Measurements from ENCODE around the gene HOXA5.
A peak's percentile ranks its signal among the peaks of the same experiment; 100 is the strongest.

HOXA5 gene

DNA sequence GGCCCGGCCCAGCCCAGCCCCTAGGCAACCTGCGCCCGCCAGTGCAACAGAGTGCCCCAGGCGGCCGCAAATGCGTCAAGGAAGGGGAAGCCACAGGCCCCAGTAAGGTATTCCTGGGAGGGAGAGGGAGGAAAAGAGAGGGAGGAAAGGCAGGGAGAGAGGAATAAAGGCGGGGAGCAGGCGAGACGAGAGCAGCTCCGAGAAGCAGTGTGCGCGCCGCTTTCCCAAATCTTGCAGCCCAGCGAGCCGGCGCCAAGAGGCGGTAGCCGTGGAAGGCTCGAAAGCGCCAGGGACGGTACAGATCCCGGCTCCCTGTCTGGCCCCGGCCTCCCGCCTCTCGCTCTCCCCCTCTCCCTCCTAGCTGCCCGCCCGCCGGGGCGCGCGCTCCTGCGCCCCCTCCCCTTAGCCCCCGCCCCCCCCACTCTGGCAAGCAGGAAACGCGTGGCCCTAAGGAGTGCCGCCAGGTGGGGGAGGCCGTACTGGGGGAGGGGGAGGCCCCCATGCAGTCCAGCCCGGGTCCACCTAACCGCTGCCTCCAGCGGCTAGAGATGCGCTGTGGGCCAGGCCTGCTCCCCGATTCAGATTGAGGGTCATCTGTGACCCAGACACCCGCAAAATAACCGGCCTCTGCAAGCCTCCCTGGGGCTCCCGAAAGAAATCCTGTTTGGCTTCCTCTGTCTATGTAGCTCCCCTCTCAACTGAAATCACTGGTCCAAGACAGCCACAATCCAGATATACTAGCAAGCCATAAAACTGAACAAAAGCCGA lies 26.4 kb upstream of the HOXA5 start (continued):
- TF ChIP-seq ZBTB49 (tag by site-specific recombination; IDR thresholded peaks at IDR 0.05; ENCODE audit: low read depth) (no peak), ZNF2 (tag by site-specific recombination; IDR thresholded peaks at IDR 0.05) (no peak), GLIS1 (tag by site-specific recombination; IDR thresholded peaks at IDR 0.05) (peak; percentile 72), KLF9 (tag by site-specific recombination; IDR thresholded peaks at IDR 0.05; ENCODE audit: low read depth) (no peak), HOXD13 (CRISPR knock-in tag; IDR thresholded peaks at IDR 0.05; ENCODE audit: borderline replicate concordance) (no peak), ZFP3 (tag by site-specific recombination; IDR thresholded peaks at IDR 0.05; ENCODE audit: low read depth) (no peak), ZBTB21 (tag by site-specific recombination; IDR thresholded peaks at IDR 0.05) (no peak), ZFP69B (tag by site-specific recombination; IDR thresholded peaks at IDR 0.05) (peak; percentile 56; the same call in 1 of the 2 replicates), ZNF184 (tag by site-specific recombination; IDR thresholded peaks at IDR 0.05) (no peak), ZNF654 (tag by site-specific recombination; IDR thresholded peaks at IDR 0.05; ENCODE audit: low read depth) (no peak), ZNF211 (tag by site-specific recombination; IDR thresholded peaks at IDR 0.05; ENCODE audit: low read depth) (no peak), ZNF610 (tag by site-specific recombination; IDR thresholded peaks at IDR 0.05; ENCODE audit: borderline replicate concordance) (no peak), ZFHX2 (tag by site-specific recombination; conservative IDR thresholded peaks at IDR 0.05) (0 out of 2 replicates have a peak, but pooled peaks have one; percentile 11), PBX3 (CRISPR knock-in tag; IDR thresholded peaks at IDR 0.05) (no peak), SCRT2 (tag by site-specific recombination; IDR thresholded peaks at IDR 0.05) (no peak), ZNF521 (tag by site-specific recombination; IDR thresholded peaks at IDR 0.05) (no peak), ZNF558 (tag by site-specific recombination; IDR thresholded peaks at IDR 0.05) (no peak), ZNF621 (tag by site-specific recombination; IDR thresholded peaks at IDR 0.05) (no peak), ZNF548 (tag by site-specific recombination; IDR thresholded peaks at IDR 0.05) (no peak), RBAK (tag by site-specific recombination; IDR thresholded peaks at IDR 0.05) (no peak), KLF7 (tag by site-specific recombination; IDR thresholded peaks at IDR 0.05; ENCODE audit: borderline replicate concordance) (0 out of 2 replicates have a peak, but pooled peaks have one; percentile 33), HOXA7 (CRISPR knock-in tag; IDR thresholded peaks at IDR 0.05; ENCODE audit: borderline replicate concordance) (no peak), ZNF449 (tag by site-specific recombination; IDR thresholded peaks at IDR 0.05) (no peak), MEIS1 (CRISPR knock-in tag; IDR thresholded peaks at IDR 0.05; ENCODE audit: borderline replicate concordance) (no peak), ZNF324 (tag by site-specific recombination; IDR thresholded peaks at IDR 0.05) (no peak)
- TF ChIP-seq, protein P1, sequence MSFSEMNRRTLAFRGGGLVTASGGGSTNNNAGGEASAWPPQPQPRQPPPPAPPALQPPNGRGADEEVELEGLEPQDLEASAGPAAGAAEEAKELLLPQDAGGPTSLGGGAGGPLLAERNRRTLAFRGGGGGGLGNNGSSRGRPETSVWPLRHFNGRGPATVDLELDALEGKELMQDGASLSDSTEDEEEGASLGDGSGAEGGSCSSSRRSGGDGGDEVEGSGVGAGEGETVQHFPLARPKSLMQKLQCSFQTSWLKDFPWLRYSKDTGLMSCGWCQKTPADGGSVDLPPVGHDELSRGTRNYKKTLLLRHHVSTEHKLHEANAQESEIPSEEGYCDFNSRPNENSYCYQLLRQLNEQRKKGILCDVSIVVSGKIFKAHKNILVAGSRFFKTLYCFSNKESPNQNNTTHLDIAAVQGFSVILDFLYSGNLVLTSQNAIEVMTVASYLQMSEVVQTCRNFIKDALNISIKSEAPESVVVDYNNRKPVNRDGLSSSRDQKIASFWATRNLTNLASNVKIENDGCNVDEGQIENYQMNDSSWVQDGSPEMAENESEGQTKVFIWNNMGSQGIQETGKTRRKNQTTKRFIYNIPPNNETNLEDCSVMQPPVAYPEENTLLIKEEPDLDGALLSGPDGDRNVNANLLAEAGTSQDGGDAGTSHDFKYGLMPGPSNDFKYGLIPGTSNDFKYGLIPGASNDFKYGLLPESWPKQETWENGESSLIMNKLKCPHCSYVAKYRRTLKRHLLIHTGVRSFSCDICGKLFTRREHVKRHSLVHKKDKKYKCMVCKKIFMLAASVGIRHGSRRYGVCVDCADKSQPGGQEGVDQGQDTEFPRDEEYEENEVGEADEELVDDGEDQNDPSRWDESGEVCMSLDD (tag by site-specific recombination; IDR thresholded peaks at IDR 0.05): peak; percentile 61; the same call in 1 of the 2 replicates
- TF ChIP-seq, protein P2, sequence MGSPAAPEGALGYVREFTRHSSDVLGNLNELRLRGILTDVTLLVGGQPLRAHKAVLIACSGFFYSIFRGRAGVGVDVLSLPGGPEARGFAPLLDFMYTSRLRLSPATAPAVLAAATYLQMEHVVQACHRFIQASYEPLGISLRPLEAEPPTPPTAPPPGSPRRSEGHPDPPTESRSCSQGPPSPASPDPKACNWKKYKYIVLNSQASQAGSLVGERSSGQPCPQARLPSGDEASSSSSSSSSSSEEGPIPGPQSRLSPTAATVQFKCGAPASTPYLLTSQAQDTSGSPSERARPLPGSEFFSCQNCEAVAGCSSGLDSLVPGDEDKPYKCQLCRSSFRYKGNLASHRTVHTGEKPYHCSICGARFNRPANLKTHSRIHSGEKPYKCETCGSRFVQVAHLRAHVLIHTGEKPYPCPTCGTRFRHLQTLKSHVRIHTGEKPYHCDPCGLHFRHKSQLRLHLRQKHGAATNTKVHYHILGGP (tag by site-specific recombination; IDR thresholded peaks at IDR 0.05): no peak
- TF ChIP-seq, protein P3, sequence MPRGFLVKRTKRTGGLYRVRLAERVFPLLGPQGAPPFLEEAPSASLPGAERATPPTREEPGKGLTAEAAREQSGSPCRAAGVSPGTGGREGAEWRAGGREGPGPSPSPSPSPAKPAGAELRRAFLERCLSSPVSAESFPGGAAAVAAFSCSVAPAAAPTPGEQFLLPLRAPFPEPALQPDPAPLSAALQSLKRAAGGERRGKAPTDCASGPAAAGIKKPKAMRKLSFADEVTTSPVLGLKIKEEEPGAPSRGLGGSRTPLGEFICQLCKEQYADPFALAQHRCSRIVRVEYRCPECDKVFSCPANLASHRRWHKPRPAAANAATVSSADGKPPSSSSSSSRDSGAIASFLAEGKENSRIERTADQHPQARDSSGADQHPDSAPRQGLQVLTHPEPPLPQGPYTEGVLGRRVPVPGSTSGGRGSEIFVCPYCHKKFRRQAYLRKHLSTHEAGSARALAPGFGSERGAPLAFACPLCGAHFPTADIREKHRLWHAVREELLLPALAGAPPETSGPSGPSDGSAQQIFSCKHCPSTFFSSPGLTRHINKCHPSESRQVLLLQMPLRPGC (tag by site-specific recombination; IDR thresholded peaks at IDR 0.05): no peak
